HG02623 (cell line): ENCODE results near the gene EDEM1.
"Not testable (repeated sequence)": the region's sequence is repeated elsewhere in the genome, so short reads cannot be mapped to it uniquely, and the experiment has no call there.

Experiments used
- ATAC-seq: cut with Tn5 transposase; IDR thresholded peaks from one replicate; pipeline ENCODE4 v1.9.1; 2021; ENCODE audit warnings: moderate library complexity; ENCODE audit not compliant: unreplicated experiment

EDEM1 gene

GRCh38 chr3:5170975-5171374 is 16.5 kb upstream of the EDEM1 start:
- ATAC-seq = no peak

GRCh38 chr3:5172018-5172417 is 15.5 kb upstream of the EDEM1 start:
- ATAC-seq = no peak

GRCh38 chr3:5179036-5179435 is 8.5 kb upstream of the EDEM1 start:
- ATAC-seq = not testable (repeated sequence)

- peak; percentile 69 for ATAC-seq
These were observed 5.9 kb upstream of the EDEM1 start for GRCh38 chr3:5181469-5182141.

GRCh38 chr3:5183714-5184113 is 3.8 kb upstream of the EDEM1 start:
- not testable (repeated sequence) for ATAC-seq

GRCh38 chr3:5184499-5184898 is 3.0 kb upstream of the EDEM1 start:
- ATAC-seq = no peak

GRCh38 chr3:5185093-5185673 is 2.3 kb upstream of the EDEM1 start:
- no peak for ATAC-seq

- ATAC-seq = peak; percentile 4
These were observed 1.2 kb upstream of the EDEM1 start for GRCh38 chr3:5186089-5186857.

- no peak for ATAC-seq
These were observed 700 bp upstream of the EDEM1 start for GRCh38 chr3:5186858-5187155.

- peak; percentile 10 for ATAC-seq
These were observed 462 bp downstream of the EDEM1 start for GRCh38 chr3:5187920-5188418.

GRCh38 chr3:5188419-5189221 is 1.1 kb downstream of the EDEM1 start:
- no peak for ATAC-seq

- no peak for ATAC-seq
These were observed 2.8 kb downstream of the EDEM1 start for GRCh38 chr3:5190147-5190791.

- ATAC-seq = no peak
These were observed 4.2 kb downstream of the EDEM1 start for GRCh38 chr3:5191555-5192304.

- ATAC-seq = no peak
These were observed 5.3 kb downstream of the EDEM1 start for GRCh38 chr3:5192571-5193365.

GRCh38 chr3:5194341-5194740 is 6.8 kb downstream of the EDEM1 start:
- no peak for ATAC-seq

- ATAC-seq = peak; percentile 31
These were observed 7.4 kb downstream of the EDEM1 start for GRCh38 chr3:5194801-5195509.

GRCh38 chr3:5195605-5196004 is 8.1 kb downstream of the EDEM1 start:
- no peak for ATAC-seq

GRCh38 chr3:5197022-5197421 is 9.5 kb downstream of the EDEM1 start:
- no peak for ATAC-seq
